Activated CD4-positive, alpha-beta T cell treated with anti-CD3 and anti-CD28 coated beads, Interleukin-2, amount 10 ng/mL, durations not matched to agents 24 days and 14 days (primary cell): ENCODE data around the gene PRAMEF12. TPM values are rescaled to one million over a fixed set of nuclear protein-coding genes. Genes with fewer than 3 reads are reported as not detected.
"Not testable (repeated sequence)": the region's sequence is repeated elsewhere in the genome, so short reads cannot be mapped to it uniquely, and the experiment has no call there.

Source experiments
- DNase-seq: peaks from one replicate; pipeline ENCODE4 v3.0.0; 2022
- H3K27ac Mint-ChIP-seq: one replicate; pipeline ENCODE4 v1.8.0; 2022; ENCODE audit warnings: mild to moderate bottlenecking, mixed read lengths
- H3K27me3 Mint-ChIP-seq: one replicate; pipeline ENCODE4 v1.8.0; 2022; ENCODE audit warnings: mixed read lengths
- H3K36me3 Mint-ChIP-seq: one replicate; pipeline ENCODE4 v1.8.0; 2022; ENCODE audit warnings: low read depth, mild to moderate bottlenecking, mixed read lengths
- H3K4me1 Mint-ChIP-seq: one replicate; pipeline ENCODE4 v1.8.0; 2021; ENCODE audit warnings: mixed read lengths
- H3K4me3 Mint-ChIP-seq: one replicate; pipeline ENCODE4 v1.8.0; 2022; ENCODE audit warnings: mild to moderate bottlenecking, moderate library complexity, mixed read lengths
- H3K9me3 Mint-ChIP-seq: one replicate; pipeline ENCODE4 v1.8.0; 2021; ENCODE audit warnings: mixed read lengths
- intact Hi-C: fragments of 100-400 bp; cut with micrococcal nuclease; formaldehyde crosslinking; loops from one replicate; pipeline ENCODE4 v1.15.1; 2023
- total RNA-seq: library from RNA; stranded (reverse); gene quantifications from 2 replicates; pipeline ENCODE4 v1.2.3, GENCODE V29; 2022

Gene PRAMEF12
- total RNA-seq, 1 donor from 2014 or later = not detected

- no peak for DNase-seq
- Mint-ChIP-seq H3K4me1 (no peaks in the 10 kb centered on the region), H3K36me3 (no peaks in the 10 kb centered on the region)
Observed at GRCh38 chr1:12778061-12778460, 4.5 kb downstream of the PRAMEF12 start.

GRCh38 chr1:12778907-12779306, 5.4 kb downstream of the PRAMEF12 start:
- no peaks in the 10 kb centered on the region for H3K36me3 Mint-ChIP-seq
- no peak overlapping the region for H3K27ac Mint-ChIP-seq
- no peaks in the 10 kb centered on the region for H3K4me1 Mint-ChIP-seq
- no peak overlapping the region for H3K4me3 Mint-ChIP-seq
- DNase-seq = no peak
- no peaks in the 10 kb centered on the region for H3K27me3 Mint-ChIP-seq
- no peaks in the 10 kb centered on the region for H3K9me3 Mint-ChIP-seq
- intact Hi-C loops = no loop called here

More at GRCh38 chr1:12778061-12778460, 4.5 kb downstream of the PRAMEF12 start:
- intact Hi-C loops = no loop called here
- H3K27me3 Mint-ChIP-seq = no peaks in the 10 kb centered on the region
- H3K9me3 Mint-ChIP-seq = no peaks in the 10 kb centered on the region
- no peak overlapping the region for H3K27ac Mint-ChIP-seq
- no peak overlapping the region for H3K4me3 Mint-ChIP-seq

DNA sequence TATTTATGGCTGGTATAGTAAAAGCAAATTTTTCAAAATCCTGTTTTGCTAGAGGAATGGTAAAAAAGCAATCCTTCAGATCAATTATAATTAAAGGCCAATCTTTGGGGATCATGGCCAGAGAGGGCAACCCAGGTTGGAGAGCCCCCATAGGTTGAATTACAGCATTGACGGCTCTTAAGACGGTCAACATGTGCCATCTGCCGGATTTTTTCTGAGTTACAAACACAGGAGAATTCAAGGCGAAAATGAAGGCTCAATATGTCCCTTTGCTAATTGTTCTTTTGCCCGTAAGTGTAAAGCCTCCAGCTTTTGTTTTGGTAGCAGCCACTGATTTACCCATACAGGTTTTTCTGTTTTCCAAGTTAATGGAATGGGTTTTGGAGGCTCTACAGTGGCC, 8.0 kb downstream of the PRAMEF12 start:
- H3K4me1 Mint-ChIP-seq, DNase-seq, H3K36me3 Mint-ChIP-seq, H3K4me3 Mint-ChIP-seq, intact Hi-C loops, H3K9me3 Mint-ChIP-seq, H3K27ac Mint-ChIP-seq, H3K27me3 Mint-ChIP-seq: not testable (repeated sequence)

GRCh38 chr1:12783783-12784182, 10.2 kb downstream of the PRAMEF12 start:
- H3K9me3 Mint-ChIP-seq, intact Hi-C loops, H3K4me1 Mint-ChIP-seq, DNase-seq, H3K27me3 Mint-ChIP-seq, H3K27ac Mint-ChIP-seq, H3K36me3 Mint-ChIP-seq, H3K4me3 Mint-ChIP-seq: not testable (repeated sequence)

- DNase-seq, intact Hi-C loops, H3K4me3 Mint-ChIP-seq, H3K27me3 Mint-ChIP-seq, H3K9me3 Mint-ChIP-seq, H3K4me1 Mint-ChIP-seq, H3K27ac Mint-ChIP-seq, H3K36me3 Mint-ChIP-seq: not testable (repeated sequence)
Observed at GRCh38 chr1:12784729-12785128, 11.2 kb downstream of the PRAMEF12 start.

- H3K36me3 Mint-ChIP-seq, H3K9me3 Mint-ChIP-seq, intact Hi-C loops, H3K27ac Mint-ChIP-seq, H3K4me3 Mint-ChIP-seq, H3K4me1 Mint-ChIP-seq, H3K27me3 Mint-ChIP-seq, DNase-seq: not testable (repeated sequence)
Observed at GRCh38 chr1:12791097-12791496, 17.6 kb downstream of the PRAMEF12 start, which contains the start of gene PRAMEF1. Gene PRAMEF1, plus strand, starts transcription at chr1:12791397. Its CDS starts 1,831 bp downstream, at chr1:12793228.

- DNase-seq = no peak
- Mint-ChIP-seq H3K27ac (no peak overlapping the region), H3K27me3 (peaks cover 3% of the 10 kb centered on the region), H3K36me3 (no peaks in the 10 kb centered on the region), H3K4me1 (no peaks in the 10 kb centered on the region), H3K4me3 (no peak overlapping the region), H3K9me3 (peaks cover 4% of the 10 kb centered on the region)
- intact Hi-C loops = no loop called here
Observed at GRCh38 chr1:12798911-12799310, 25.4 kb downstream of the PRAMEF12 start.

DNA sequence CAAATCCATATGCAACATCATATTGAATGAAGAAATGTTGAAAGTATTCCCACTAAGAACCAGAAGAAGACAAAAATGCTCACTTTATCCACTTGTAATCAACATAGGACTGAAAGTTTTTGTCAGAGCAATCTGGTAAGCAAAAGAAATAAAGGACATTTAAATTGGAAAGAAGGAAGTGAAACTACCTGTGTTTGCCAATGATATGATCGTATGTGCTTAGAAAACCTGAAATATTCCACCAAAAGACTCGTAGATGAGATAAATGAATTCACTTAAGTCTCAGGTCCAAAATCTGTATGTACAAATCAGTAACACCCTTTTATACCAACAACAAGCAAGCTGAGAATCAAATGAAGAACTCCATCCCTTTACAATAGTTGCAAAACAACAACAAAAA, 26.2 kb downstream of the PRAMEF12 start:
- peaks cover 5% of the 10 kb centered on the region for H3K9me3 Mint-ChIP-seq
- intact Hi-C loops = no loop called here
- no peaks in the 10 kb centered on the region for H3K36me3 Mint-ChIP-seq
- no peak for DNase-seq
- H3K27me3 Mint-ChIP-seq = peaks cover 4% of the 10 kb centered on the region
- no peaks in the 10 kb centered on the region for H3K4me1 Mint-ChIP-seq
- no peak overlapping the region for H3K27ac Mint-ChIP-seq
- H3K4me3 Mint-ChIP-seq = no peak overlapping the region

DNA sequence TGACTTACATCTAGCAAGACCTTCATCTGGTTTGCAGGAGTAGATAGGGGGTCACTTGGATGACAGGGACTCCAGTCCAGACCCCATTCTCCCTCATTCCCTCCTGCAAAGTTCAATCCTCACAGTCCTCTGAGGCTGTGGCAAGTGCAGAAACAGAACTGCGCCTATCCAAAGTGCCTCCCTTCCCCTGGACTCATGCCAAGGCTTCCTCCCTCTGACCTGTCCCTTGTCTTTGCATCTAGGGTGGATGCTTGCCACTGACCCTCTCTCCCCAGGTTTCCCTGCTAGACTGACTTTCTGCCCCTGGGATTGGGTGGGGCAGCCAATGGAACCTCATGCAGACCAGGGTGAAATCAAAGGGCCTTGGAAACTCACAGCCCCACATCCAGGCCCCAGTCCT, 36.4 kb downstream of the PRAMEF12 start:
- Mint-ChIP-seq H3K9me3 (peaks cover 5% of the 10 kb centered on the region), H3K4me1 (no peaks in the 10 kb centered on the region), H3K27ac (no peak overlapping the region), H3K4me3 (no peak overlapping the region), H3K27me3 (peaks cover 5% of the 10 kb centered on the region), H3K36me3 (no peaks in the 10 kb centered on the region)
- intact Hi-C loops = no loop called here
- DNase-seq = no peak

- peaks cover 1% of the 10 kb centered on the region for H3K27me3 Mint-ChIP-seq
- no peaks in the 10 kb centered on the region for H3K9me3 Mint-ChIP-seq
- H3K4me3 Mint-ChIP-seq = no peak overlapping the region
- intact Hi-C loops = no loop called here
- no peaks in the 10 kb centered on the region for H3K36me3 Mint-ChIP-seq
- DNase-seq = no peak
- no peak overlapping the region for H3K27ac Mint-ChIP-seq
- no peaks in the 10 kb centered on the region for H3K4me1 Mint-ChIP-seq
Observed at GRCh38 chr1:12810691-12811408, 37.3 kb downstream of the PRAMEF12 start.

DNA sequence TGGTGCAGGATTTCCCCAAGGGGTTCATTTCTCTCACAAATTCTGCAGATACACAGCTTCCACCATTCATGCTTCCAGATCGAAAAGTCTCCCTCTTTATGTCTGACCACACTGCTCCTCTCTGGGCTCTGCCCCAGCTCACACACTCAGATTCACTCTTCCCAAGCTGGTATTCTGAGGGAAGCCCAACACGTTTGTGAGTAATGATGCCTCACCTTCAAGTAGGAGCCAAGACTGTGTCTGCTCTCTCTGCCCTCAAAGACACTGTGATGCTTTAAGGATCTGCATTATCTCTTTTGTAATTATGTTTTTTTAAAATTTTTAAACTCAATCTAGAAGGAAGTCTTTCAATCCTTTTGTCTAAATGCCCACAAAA, 37.9 kb downstream of the PRAMEF12 start:
- Mint-ChIP-seq H3K27me3 (peaks cover 1% of the 10 kb centered on the region), H3K36me3 (no peaks in the 10 kb centered on the region), H3K27ac (no peak overlapping the region), H3K4me3 (no peak overlapping the region), H3K9me3 (no peaks in the 10 kb centered on the region), H3K4me1 (no peaks in the 10 kb centered on the region)
- intact Hi-C loops = no loop called here
- no peak for DNase-seq

DNA sequence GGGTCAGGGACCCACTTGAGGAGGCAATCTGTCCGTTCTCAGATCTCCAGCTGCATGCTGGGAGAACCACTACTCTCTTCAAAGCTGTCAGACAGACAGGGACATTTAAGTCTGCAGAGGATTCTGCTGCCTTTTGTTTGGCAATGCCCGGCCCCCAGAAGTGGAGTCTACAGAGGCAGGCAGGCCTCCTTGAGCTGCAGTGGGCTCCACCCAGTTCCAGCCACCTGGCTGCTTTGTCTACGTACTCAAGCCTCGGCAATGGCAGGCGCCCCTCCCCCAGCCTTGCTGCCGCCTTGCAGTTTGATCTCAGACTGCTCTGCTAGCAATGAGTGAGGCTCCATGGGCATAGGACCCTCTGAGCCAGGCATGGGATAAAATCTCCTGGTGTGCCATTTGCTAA, 45.5 kb downstream of the PRAMEF12 start:
- H3K27me3 Mint-ChIP-seq = peaks cover 10% of the 10 kb centered on the region
- H3K4me3 Mint-ChIP-seq, DNase-seq, H3K4me1 Mint-ChIP-seq, H3K27ac Mint-ChIP-seq, H3K36me3 Mint-ChIP-seq, H3K9me3 Mint-ChIP-seq, intact Hi-C loops: not testable (repeated sequence)
